HEK293 (cell line): ENCODE data around the gene BEND6.

Experiments used
- CTCF ChIP-seq: fragments of 450-650 bp; formaldehyde crosslinking; IDR thresholded peaks from 2 replicates; pipeline ENCODE4 v1.5.1; 2016; ENCODE audit warnings: missing biosample characterization, missing genetic modification characterization
- REPIN1 ChIP-seq: fragments of 450-650 bp; formaldehyde crosslinking; IDR thresholded peaks from 2 replicates; pipeline ENCODE4 v1.5.1; 2017; ENCODE audit warnings: missing biosample characterization, missing genetic modification characterization, low read depth
- REST ChIP-seq: fragments of 450-650 bp; formaldehyde crosslinking; IDR thresholded peaks from 2 replicates; pipeline ENCODE4 v1.5.1; 2016; ENCODE audit warnings: missing biosample characterization, missing genetic modification characterization
- SP7 ChIP-seq: fragments of 450-650 bp; formaldehyde crosslinking; IDR thresholded peaks from 2 replicates; pipeline ENCODE4 v1.5.1; 2016; ENCODE audit warnings: missing biosample characterization, missing genetic modification characterization
- TCF7L2 ChIP-seq: IDR thresholded peaks from 2 replicates; pipeline ENCODE4 v1.6.1; 2011; ENCODE audit warnings: low read depth, mild to moderate bottlenecking, inconsistent platforms, low read length, moderate library complexity, borderline replicate concordance
- ZNF510 ChIP-seq: fragments of 450-650 bp; formaldehyde crosslinking; IDR thresholded peaks from 2 replicates; pipeline ENCODE4 v1.5.1; 2018; ENCODE audit warnings: mild to moderate bottlenecking, missing genetic modification characterization, missing biosample characterization; ENCODE audit not compliant: insufficient replicate concordance
- ZNF701 ChIP-seq: fragments of 450-650 bp; formaldehyde crosslinking; IDR thresholded peaks from 2 replicates; pipeline ENCODE4 v1.5.1; 2016; ENCODE audit warnings: missing biosample characterization, missing genetic modification characterization
- TF ChIP-seq, protein P1 (sequence below): IDR thresholded peaks from 2 replicates; pipeline ENCODE4 v1.6.1; 2011; ENCODE audit warnings: mild to moderate bottlenecking, low read depth, low read length, borderline replicate concordance

GRCh38 chr6:56940977-56941376, 13.9 kb upstream of the BEND6 start:
- TF ChIP-seq SP7 (tag by site-specific recombination), result no peak
- no peak for TF ChIP-seq CTCF (tag by site-specific recombination)
- no peak for TF ChIP-seq REST (tag by site-specific recombination)
- no peak for TF ChIP-seq ZNF701
- no peak for TF ChIP-seq REPIN1
- TF ChIP-seq TCF7L2, result no peak
- TF ChIP-seq, protein P1, sequence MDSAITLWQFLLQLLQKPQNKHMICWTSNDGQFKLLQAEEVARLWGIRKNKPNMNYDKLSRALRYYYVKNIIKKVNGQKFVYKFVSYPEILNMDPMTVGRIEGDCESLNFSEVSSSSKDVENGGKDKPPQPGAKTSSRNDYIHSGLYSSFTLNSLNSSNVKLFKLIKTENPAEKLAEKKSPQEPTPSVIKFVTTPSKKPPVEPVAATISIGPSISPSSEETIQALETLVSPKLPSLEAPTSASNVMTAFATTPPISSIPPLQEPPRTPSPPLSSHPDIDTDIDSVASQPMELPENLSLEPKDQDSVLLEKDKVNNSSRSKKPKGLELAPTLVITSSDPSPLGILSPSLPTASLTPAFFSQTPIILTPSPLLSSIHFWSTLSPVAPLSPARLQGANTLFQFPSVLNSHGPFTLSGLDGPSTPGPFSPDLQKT, result no peak
- no peak for TF ChIP-seq ZNF510
